Calu3 (cell line): Measurements from ENCODE around the gene PPP1R12A. TPM values are rescaled to one million over a fixed set of nuclear protein-coding genes. Genes with fewer than 3 reads are reported as not detected.

Source experiments
- Bru-seq: library from RNA; stranded (reverse); fragments of 400-500 nt; gene quantifications from one replicate; lab custom pipeline; 2021; lab: Mats Ljungman, UMichigan
- BruChase-seq, 2 experiments: library from RNA; stranded (reverse); fragments of 400-500 nt; gene quantifications; one replicate each; lab custom pipeline; 2021; lab: Mats Ljungman, UMichigan
- BruUV-seq: library from RNA; stranded (reverse); fragments of 400-500 nt; replicated peaks from 2 replicates; lab custom pipeline; 2021; lab: Mats Ljungman, UMichigan
- CTCF ChIA-PET: fragments of 300-600 bp; sonication (Branson Sonifier 250); formaldehyde crosslinking; loops from one replicate; lab custom pipeline; 2022; ENCODE audit warnings: antibody characterized with exemption; lab: Charles Lee
- DNase-seq: peaks from one replicate; pipeline ENCODE4 v3.0.0; 2022
- H3K27ac Mint-ChIP-seq: one replicate; pipeline ENCODE4 v1.8.0; 2022; ENCODE audit warnings: mixed read lengths; ENCODE audit not compliant: unreplicated experiment
- H3K27me3 Mint-ChIP-seq: one replicate; pipeline ENCODE4 v1.8.0; 2022; ENCODE audit warnings: mixed read lengths; ENCODE audit not compliant: unreplicated experiment
- H3K36me3 Mint-ChIP-seq: one replicate; pipeline ENCODE4 v1.8.0; 2022; ENCODE audit warnings: mild to moderate bottlenecking, moderate library complexity, mixed read lengths; ENCODE audit not compliant: insufficient read depth, unreplicated experiment
- H3K4me1 Mint-ChIP-seq: one replicate; pipeline ENCODE4 v1.8.0; 2022; ENCODE audit warnings: mild to moderate bottlenecking, low read depth, mixed read lengths; ENCODE audit not compliant: unreplicated experiment
- H3K4me3 Mint-ChIP-seq: one replicate; pipeline ENCODE4 v1.8.0; 2022; ENCODE audit warnings: mild to moderate bottlenecking, low read depth, moderate library complexity, mixed read lengths; ENCODE audit not compliant: unreplicated experiment
- H3K9me3 Mint-ChIP-seq: one replicate; pipeline ENCODE4 v1.8.0; 2022; ENCODE audit warnings: low read depth, mixed read lengths; ENCODE audit not compliant: unreplicated experiment
- intact Hi-C: fragments of 100-400 bp; cut with micrococcal nuclease; formaldehyde crosslinking; loops from one replicate; pipeline ENCODE4 v1.10.0; 2022; ENCODE audit not compliant: unreplicated experiment
- long read RNA-seq: library from polyadenylated mRNA; stranded (forward); transcript quantifications from one replicate; pipeline ENCODE4 v2.0.0, GENCODE V29; 2022
- total RNA-seq: library from RNA; stranded (reverse); gene quantifications from 2 replicates; pipeline ENCODE4 v1.2.3, GENCODE V29; 2022
- TF ChIP-seq, protein P1 (sequence below): fragments of 200-600 bp; IDR thresholded peaks from one replicate; pipeline ENCODE4 v1.8.0; 2022; ENCODE audit warnings: antibody characterized with exemption; ENCODE audit not compliant: unreplicated experiment

Gene PPP1R12A
- total RNA-seq (86.7 and 97.4 TPM in 2 replicates), Bru-seq, nascent RNA (percentile 95 among the genes with signal in this experiment), BruChase-seq, experiment 1, labeled RNA remaining after a 6-hour chase (percentile 83 among the genes with signal in this experiment), BruChase-seq, experiment 2, labeled RNA remaining after a 2-hour chase (percentile 86 among the genes with signal in this experiment)
- long read RNA-seq, partial matches to known transcripts = 38 of 69 reads
- long read RNA-seq, other reads (novel, unspliced or antisense) = 31 of 69 reads

DNA sequence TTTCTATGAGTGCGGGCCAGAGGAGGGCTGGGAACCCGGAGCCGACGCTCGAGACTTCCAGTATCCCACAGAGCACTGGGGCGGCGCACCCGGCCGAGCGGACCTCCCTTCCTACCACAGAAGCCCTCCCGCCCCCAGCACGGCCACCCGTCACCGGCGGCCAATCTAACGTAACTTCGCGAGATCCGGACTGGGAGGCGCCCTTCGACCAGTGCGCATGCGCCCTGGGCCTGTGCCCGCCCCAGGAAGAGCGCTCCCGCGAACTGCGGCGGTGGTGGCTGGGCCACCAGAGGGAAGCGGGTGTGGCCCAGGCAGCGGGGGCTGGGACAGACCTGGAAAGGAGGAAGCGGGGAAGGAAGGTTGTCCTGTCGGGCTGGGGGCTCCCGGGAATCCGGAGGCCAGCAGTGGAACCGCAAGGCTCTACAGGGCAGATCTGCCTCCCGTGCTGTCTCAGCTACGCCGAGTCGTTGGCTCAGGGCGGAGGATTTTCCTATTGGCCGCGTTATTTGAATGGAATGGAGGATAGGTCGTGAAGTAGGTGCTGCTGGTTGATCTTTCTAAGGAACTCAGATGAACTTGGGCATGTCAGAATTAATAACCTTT, at the start of gene PPP1R12A:
PPP1R12A (minus strand) TSS at position 77 of the 603 bp plus-strand sequence. CDS start 166 bp downstream, outside the sequence.
- H3K4me3 Mint-ChIP-seq = peak within 1 kb of the TSS; percentile 93
- H3K9me3 Mint-ChIP-seq = no peaks in the 10 kb centered on the region
- DNase-seq = peak; percentile 99
- intact Hi-C loops = loop anchor here (1.0 to 10.0 kb wide), 4 partner anchors 48 to 251 kb away; no protein-coding TSS in a partner anchor
- CTCF ChIA-PET = interaction anchor here (0.6 kb wide), 1 partner anchor 374 kb away, joined by 5 read pairs; no protein-coding TSS in a partner anchor
- peak within 1 kb of the TSS; percentile 94 for H3K27ac Mint-ChIP-seq
- peaks cover 40% of the 10 kb centered on the region for H3K36me3 Mint-ChIP-seq
- TF ChIP-seq, protein P1, sequence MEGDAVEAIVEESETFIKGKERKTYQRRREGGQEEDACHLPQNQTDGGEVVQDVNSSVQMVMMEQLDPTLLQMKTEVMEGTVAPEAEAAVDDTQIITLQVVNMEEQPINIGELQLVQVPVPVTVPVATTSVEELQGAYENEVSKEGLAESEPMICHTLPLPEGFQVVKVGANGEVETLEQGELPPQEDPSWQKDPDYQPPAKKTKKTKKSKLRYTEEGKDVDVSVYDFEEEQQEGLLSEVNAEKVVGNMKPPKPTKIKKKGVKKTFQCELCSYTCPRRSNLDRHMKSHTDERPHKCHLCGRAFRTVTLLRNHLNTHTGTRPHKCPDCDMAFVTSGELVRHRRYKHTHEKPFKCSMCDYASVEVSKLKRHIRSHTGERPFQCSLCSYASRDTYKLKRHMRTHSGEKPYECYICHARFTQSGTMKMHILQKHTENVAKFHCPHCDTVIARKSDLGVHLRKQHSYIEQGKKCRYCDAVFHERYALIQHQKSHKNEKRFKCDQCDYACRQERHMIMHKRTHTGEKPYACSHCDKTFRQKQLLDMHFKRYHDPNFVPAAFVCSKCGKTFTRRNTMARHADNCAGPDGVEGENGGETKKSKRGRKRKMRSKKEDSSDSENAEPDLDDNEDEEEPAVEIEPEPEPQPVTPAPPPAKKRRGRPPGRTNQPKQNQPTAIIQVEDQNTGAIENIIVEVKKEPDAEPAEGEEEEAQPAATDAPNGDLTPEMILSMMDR = no peak
- H3K4me1 Mint-ChIP-seq = peaks cover 15% of the 10 kb centered on the region
- H3K27me3 Mint-ChIP-seq = no peaks in the 10 kb centered on the region
- BruUV-seq = no TSS peak

DNA sequence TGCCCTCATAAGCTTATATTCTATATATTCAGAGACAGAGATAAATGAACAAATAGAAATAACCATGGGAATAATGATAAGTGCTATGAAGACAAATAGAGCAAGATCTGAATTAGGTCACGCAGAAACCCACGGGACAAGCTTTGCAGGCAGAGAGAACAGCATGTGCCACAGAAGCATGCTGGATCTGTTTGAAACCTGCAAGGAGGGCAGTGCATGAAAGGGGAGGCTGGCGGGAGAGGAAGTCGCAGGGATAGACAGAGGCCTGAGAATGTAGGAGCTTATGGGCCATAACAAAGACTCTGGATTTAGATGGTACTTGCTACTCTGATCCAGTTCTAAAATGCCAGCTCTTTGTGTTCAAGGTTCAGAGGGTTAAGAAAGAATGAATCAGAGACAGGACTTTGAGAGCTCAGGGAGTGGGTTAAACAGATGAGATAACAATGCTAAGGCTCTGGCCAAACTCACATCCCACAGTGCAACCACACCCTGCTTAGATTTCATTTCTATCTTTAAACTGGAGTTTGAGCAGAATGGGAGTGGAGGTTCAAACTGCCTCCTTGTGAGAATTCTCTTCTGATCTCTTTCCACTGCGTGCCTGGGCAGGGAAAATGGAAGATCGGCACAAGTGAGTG, 49.2 kb upstream of the PPP1R12A start:
- no peak for DNase-seq
- H3K27me3 Mint-ChIP-seq = no peaks in the 10 kb centered on the region
- peaks cover 13% of the 10 kb centered on the region for H3K4me1 Mint-ChIP-seq
- H3K27ac Mint-ChIP-seq = no peak overlapping the region
- no peaks in the 10 kb centered on the region for H3K36me3 Mint-ChIP-seq
- no peak overlapping the region for H3K4me3 Mint-ChIP-seq
- BruUV-seq = no TSS peak
- H3K9me3 Mint-ChIP-seq = no peaks in the 10 kb centered on the region
- intact Hi-C loops = loop anchor here (10.0 kb wide), 1 partner anchor 99 kb away; no protein-coding TSS in a partner anchor
- TF ChIP-seq, protein P1 = no peak
- CTCF ChIA-PET = no interaction called here

DNA sequence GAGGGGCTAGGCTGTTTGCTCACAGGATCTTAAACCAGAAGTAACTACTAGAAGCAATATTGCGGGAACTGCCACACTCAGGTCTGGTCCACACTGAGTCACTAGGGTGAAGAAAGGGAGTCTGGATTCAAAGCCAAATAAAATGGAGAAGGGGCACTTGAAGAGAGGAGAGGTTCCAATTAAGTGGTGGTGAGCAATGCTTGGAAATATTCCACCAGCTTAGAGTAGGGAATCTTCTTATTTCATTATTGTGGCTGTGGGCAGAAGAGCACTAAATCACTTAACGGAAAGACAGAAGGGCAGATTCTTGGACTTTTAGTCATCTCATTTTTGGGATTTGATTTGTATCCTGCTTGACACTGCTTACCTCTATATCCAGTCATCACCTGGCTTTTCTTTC, 48.6 kb upstream of the PPP1R12A start:
- Mint-ChIP-seq H3K4me1 (peaks cover 19% of the 10 kb centered on the region), H3K27me3 (no peaks in the 10 kb centered on the region), H3K36me3 (no peaks in the 10 kb centered on the region), H3K9me3 (no peaks in the 10 kb centered on the region), H3K4me3 (no peak overlapping the region), H3K27ac (no peak overlapping the region)
- BruUV-seq = no TSS peak
- no peak for DNase-seq
- TF ChIP-seq, protein P1 = no peak
- intact Hi-C loops = loop anchor here (10.0 kb wide), 1 partner anchor 99 kb away; no protein-coding TSS in a partner anchor
- CTCF ChIA-PET = no interaction called here

DNA sequence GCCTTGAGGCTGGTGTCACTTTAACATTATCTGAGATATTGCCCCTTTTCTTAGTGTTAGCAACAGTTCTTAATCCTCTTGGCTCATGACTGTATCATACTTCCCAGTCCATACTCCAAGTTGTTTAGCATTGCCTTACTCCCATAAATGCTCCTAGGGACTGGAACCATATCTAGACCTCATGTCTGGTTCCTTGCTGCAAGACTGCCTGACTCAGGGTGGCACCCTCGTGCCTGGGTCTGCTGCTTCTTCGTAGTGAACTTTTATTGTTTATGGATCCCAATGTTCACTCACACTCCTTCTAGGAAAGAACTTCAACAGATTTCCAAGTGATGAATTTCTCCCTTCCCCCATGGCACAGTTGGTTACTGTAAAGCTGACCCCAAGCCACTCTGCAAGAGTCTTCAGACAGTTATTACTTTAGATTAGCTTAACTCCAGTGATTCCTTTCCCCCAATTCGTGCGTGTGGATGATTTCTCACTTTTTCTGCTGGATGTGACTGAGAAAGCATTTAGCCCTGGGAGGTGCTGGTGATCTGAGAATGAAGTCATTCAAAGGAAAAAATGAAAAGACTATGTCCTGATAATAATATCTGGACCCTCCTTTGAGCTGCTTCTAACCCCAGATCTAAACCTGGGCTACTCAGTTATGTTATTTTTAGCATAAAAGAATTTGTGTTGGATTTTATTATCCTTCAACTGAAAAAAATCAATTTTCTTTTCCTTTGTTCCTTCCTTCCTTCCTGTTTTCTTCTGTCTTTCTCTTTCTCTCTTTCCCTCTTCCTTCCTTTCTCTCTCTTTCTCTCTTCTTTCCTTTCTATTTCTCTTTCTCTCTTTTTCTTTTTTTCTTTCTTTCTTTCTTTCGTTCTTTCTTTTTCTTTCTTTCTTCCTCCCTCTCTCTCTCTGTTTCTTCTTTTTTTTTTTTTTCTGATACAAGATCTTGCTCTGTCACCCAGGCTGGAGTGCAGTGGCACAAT, 47.5 kb upstream of the PPP1R12A start:
- Mint-ChIP-seq H3K27ac (no peak overlapping the region), H3K27me3 (no peaks in the 10 kb centered on the region), H3K36me3 (peaks cover 7% of the 10 kb centered on the region), H3K4me3 (no peak overlapping the region), H3K9me3 (no peaks in the 10 kb centered on the region), H3K4me1 (peaks cover 27% of the 10 kb centered on the region)
- DNase-seq = no peak
- CTCF ChIA-PET = no interaction called here
- TF ChIP-seq, protein P1 = no peak
- intact Hi-C loops = loop anchor here (10.0 kb wide), 1 partner anchor 98 kb away; no protein-coding TSS in a partner anchor
- BruUV-seq = no TSS peak
